GM21447 (cell line): ENCODE results near the gene MT1E.
A peak's percentile ranks its signal among the peaks of the same experiment; 100 is the strongest.
"Not testable (repeated sequence)": the region's sequence is repeated elsewhere in the genome, so short reads cannot be mapped to it uniquely, and the experiment has no call there.

Experiments used
- ATAC-seq: cut with Tn5 transposase; IDR thresholded peaks from one replicate; pipeline ENCODE4 v1.9.1; 2021; ENCODE audit not compliant: unreplicated experiment

MT1E gene

DNA sequence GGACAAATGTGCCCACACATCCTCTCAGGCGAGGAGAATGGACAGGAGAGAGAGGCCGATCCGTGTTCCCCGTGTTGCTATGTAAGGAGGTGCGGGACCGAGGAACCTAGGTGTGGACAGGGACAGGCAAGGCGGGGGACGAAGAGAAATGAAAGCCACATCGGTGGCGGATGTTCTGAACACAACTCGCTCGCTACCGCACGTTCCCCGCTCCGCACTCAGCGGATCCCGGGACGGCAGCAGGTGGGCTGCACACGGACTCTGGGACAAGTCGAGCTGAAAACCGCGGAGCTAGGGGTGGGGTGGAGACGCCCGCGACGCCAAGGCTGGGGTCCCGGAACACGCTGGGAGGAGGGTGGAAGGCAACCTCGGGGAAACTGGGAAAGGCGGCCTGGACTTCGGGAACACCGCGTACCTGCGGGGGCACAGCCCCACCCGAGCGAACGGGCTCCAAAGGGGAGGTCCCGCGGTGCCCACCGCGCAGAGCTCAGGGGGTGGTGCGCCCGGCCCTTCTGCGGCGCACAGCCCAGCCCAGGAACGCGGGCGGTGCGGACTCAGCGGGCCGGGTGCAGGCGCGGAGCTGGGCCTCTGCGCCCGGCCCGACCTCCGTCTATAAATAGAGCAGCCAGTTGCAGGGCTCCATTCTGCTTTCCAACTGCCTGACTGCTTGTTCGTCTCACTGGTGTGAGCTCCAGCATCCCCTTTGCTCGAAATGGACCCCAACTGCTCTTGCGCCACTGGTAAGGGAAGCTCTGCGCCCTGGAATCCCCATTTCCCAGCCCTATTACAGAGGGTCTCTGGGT is at the start of gene MT1E:
Gene MT1E (plus strand): TSS at position 642 of the 803 bp plus-strand sequence. CDS start 71 bp downstream, at position 713.
- no peak for ATAC-seq

DNA sequence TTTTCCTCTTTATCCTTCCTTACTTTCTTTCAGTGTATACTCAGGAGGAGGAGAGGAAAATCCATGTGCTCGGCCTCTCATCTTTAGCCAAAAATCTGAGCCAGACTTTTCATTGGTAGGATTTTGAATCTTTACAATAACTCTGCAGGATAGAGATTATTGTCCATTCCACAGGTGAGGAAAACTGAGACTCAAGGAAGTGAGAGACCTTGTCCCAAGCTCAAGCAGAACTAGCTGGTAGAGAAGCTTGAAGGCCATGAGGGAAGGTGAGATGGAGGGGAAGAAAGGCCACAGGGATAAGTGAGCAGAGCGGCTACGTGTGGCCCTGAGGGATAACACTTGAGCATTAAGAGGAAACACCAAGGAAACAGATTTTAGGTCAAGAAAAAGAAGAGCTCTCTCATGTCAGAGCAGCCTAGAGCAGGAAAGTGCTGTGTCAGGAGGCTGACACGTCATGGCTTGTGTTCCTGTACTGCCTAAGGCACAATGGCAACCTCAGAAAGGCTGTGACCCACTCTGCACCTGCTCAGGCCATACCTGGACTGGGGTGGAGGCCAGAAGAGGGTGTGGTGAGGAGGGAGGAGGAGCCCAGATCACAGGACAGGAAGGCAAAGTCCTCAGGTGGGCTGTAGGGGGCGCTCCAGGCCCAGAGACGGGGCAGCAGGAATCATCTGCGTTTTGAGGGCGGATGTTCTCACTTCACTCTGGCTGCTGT is 48.8 kb upstream of the MT1E start:
- ATAC-seq = peak; percentile 91

DNA sequence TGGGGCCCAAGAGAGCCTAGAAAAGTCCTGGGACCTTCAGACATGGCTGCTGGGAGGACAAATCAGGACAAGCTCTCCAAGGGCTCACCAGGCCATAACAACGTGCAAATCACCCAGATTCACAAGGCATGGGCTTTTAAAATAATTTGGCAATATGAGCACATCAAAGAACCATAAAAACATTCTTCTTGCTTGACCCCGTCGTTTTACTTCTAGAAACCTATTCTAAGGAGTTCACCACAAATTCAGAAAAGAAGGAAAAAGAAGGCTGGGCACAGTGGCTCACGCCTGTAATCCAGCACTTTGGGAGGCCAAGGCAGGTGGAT is 48.3 kb upstream of the MT1E start:
- no peak for ATAC-seq

DNA sequence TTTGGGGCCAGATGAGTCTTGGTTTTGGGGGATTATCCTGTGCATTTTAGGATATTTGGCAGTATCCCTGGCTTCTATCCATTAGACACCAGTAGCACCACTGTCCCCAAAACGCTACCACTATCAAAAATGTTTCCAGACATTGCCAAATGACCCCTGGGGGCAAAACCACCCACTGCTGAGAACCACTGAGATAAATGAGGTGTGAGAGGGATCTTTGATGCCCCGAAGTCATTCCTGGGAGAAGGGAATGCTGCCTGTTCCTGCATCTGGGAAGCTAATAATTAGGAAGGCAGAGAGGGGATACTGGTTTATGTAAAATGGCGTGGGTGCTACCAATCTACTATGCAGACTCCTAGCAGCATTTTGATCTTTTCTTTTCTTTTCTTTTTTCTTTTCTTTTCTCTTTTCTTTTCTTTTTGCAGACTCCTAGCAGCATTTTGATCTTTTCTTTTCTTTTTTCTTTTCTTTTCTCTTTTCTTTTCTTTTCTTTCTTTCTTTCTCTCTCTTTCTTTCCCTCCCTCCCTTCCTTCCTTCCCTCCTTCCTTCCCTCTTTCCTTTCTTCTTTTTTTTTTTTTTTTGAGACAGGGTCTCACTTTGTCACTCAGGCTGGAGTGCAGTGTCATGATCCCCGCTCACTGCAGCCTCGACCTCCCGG is 45.1 kb upstream of the MT1E start:
- no peak for ATAC-seq

DNA sequence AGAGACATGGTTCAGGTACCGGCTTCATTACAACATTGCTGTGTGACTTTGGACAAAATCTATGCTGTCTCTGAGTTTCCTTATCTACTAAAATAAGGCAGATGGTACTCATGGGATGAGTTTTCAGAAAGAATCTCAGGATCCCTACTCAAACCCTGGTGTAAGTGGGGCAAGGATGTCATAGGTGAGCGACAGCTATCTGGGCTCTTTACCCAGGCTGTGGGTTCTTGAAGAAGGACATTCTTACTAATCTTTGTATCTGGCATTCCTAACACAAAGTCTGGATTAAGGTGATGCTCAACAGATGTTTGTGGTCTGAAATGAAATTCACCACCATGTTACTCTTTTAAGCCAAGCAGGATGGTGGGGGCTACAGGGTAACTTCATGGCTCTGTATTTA is 42.7 kb upstream of the MT1E start:
- not testable (repeated sequence) for ATAC-seq

DNA sequence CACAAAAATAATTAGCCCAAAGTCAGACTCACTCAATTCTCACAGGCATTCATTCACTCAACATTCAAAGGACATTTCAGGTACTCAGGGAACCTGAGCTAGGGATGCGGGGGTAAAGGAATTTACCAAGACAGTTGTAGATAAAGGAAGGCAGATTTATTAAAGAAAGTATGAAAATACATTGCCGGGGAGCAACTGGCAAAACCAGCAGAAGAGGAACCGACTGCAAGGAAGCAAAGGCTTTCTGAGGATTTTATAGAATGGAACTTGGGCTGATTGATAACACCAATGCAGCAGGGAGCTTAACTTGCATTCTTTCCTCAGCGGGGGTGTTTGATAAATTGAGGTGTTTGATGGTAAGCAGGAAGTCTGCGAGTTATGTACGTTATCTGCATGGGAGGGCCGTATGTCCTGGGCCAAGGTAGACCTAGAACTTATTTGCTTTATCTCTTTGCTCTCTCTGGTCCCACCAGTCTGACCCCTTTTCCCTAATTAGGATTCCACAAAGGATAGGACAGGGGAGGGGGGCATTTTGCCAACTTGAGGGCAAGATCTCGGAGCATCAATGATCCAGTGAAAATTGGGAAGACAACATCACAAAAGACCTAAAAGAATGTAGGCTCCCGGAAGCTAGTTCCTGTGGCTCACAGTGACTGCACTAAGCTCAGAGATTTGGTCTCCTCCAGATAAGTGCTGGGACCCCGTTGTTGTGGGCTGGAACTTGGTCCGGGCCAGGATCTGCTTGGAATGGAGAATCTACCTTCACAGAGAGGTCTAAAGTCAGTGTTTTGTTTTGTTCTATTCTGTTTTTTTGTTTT is 42.0 kb upstream of the MT1E start:
- ATAC-seq = no peak

DNA sequence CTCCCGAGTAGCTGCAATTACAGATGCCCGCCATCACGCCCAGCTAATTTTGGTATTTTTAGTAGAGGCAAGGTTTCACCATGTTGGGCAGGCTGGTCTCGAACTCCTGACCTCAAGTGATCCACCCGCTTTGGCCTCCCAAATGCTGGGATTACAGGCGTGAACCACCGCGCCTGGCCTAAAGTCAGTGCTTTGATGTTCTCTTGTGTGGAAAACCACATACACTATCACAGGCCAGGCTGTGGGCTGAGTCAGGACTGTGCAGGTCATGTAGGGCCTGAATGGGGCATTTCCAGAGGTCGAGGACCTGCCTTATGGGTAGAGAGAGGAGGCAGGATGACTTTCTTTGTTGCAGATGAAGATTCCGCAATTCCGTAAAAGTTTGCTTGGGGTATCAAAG is 41.3 kb upstream of the MT1E start:
- ATAC-seq = no peak

DNA sequence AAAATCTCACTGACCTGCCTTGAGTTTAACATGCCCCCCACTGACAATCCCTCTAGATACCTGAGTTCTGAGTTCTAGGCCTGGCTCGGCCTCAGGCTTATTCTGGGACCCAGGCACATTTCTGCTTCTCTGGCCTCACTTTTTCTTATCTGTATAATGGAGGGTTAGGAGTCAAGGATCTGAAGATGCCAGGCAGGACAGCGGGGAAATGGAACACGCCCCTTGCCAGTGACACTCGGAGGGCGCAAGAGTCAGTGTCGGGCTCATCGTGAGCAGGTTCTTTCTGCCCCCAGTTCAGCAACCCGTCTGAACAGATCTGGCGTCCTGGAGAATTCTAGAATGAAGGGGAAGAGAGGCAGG is 36.8 kb upstream of the MT1E start:
- ATAC-seq = no peak

DNA sequence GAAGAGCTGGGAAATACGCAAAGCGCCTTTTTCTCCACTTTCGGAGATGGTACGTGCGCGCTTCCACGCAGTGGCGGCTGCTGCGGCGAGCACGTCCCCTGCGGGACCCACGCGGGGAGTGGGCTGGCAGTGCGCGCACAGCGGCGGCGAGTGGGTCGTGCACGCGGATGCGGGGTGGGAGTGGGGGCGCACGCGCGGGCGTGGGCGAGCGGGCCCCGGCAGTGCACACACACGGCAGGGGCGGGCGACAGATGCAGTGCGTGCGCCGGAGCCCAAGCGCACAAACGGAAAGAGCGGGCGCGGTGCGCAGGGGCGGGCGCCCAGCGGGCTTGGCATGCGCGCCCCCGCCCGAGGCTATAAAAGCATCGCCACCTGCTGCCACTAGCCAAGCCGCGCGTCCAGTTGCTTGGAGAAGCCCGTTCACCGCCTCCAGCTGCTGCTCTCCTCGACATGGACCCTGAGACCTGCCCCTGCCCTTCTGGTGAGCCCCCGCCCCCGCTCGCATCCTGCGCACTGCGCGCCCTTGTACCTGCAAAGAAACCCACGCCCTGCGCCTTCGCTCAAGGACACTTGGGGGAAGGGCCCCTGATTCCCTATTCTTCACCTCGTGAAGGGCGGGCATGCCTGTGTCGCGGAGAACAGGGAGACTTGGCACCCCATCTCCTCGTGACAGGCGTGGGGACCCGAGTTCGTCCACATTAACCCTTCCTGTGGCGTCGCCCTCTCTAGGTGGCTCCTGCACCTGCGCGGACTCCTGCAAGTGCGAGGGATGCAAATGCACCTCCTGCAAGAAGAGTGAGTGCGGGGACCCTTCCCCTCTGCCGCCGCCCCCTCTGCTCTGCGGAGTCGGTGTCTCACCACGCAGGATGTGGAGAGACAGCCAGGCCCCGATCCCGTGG is 36.2 kb upstream of the MT1E start, which contains the start of gene MT3:
Gene MT3 (plus strand): TSS at position 388 of the 899 bp plus-strand sequence. CDS start 63 bp downstream, at position 451.
- ATAC-seq = no peak

DNA sequence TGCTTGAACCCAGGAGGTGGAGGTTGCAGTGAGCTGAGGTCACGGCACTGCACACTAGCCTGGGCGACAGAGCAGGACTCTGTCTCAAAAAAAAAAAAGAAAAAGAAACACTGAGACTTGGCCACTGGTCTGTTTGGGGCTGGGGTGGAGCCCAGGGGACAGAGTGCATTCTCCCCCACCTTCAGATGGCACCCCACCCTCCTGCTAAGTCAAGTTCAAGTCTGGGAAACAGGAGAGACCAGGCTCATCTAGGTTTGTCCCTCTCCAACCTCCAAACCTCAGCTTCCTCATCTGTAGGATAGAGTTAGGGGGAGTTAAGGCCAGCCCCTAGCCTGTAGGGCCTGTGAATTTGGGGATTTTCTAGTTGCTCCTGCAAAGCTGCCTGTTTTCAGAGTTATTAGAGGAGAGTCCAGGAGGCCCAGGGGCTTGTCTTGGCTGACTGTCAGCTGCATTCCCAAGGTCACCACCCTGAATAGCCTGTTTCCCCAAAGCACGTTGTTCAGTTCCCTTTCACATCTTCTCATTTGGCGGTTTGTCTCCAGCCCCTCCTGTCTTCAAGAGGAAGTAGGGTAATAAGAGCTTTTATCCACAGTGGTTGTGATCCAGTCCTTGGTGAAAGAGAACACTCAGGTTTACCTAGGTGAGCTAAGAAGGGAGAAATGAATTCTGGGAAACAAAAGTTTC is 34.1 kb upstream of the MT1E start:
- ATAC-seq = no peak

DNA sequence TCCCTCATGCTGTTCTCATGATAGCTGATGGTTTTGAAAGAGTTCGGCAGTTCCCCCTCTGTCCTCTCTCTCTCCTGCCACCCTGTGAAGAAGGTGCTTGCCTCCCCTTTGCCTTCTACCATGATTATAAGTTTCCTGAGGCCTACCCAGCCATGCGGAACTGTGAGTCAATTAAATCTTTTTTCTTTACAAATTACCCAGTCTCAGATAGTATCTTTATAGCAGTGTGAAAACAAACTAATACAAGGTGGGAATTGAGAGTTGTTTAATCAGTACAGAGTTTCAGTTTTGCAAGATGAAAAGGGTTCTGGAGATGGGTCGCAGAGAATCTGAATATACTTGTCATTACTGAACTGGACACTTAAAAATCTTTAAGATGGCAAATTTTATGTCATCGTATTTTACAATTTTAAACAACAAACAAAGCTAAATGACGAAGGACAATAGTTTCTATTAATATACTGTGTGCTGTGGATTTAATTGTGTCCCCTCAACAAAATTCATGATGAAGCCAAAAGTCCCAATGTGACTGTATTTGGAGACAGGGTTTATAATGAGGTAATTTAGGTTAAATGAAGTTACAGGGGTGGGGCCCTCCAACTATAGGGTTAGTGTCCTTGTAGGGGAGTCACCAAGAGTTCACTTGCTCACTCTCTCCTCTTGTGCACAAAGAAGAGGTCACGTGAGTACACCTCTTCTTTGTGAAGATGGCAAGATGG is 31.8 kb upstream of the MT1E start:
- no peak for ATAC-seq

DNA sequence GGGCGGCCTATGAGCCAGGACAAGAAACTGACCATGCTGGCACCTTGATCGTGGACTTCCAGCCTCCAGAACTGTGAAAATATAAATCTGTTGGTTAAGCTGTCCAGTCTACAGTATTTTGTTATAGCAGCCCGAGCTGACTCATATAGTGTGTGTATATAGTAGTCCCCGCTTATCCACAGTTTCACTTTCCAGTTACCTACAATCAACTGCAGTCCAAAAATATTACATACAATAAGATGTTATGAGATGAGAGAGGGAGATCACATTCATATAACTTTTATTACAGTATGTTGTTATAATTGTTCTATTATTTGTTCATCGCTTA is 31.3 kb upstream of the MT1E start:
- ATAC-seq = no peak

DNA sequence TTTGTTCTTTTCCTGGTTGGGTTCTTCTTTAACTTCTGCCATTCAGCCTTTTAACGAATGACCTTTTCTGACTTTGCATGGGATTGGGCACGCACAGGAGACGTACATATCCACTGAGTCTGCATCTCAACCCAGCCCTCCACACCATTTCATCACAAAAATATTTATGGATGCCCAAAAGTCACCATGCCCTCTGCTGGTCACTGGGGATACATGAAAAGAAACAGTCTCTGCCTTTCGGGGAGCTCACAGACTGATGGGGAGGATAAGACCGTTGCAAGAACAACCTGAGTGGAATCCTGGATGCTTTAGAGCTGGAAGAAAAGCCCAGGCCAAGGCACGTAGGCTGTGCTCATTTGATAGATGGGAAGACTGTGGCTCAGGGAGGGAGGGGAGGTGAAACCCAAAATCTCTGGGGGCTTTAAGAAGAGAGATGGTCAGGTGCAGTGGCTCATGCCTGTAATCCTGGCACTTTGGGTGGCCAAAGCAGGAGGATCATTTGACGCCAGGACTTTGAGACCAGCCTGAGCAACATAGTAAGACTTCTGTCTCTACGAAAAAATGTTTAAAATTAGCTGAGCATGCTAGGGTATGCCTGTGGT is 25.1 kb upstream of the MT1E start:
- no peak for ATAC-seq

DNA sequence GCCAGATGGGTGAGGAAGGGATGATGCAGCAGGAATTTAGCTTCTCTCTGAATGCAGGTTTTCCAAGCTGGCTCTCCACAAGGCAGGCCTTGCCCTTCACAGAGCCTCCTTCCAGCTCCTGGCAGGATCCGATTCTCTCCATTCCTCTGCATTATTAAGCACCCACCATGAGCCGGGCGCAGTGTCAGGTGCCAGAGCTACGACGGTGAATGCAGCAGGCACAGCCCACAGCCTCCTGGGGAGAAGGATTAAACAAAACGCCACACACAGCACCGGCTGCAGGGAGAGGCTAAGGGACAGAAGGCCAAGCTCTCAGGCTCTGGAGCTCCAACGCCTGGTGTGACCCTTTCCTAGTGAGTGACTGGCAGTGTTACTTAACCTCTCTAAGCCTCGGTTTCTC is 24.3 kb upstream of the MT1E start:
- ATAC-seq = no peak

DNA sequence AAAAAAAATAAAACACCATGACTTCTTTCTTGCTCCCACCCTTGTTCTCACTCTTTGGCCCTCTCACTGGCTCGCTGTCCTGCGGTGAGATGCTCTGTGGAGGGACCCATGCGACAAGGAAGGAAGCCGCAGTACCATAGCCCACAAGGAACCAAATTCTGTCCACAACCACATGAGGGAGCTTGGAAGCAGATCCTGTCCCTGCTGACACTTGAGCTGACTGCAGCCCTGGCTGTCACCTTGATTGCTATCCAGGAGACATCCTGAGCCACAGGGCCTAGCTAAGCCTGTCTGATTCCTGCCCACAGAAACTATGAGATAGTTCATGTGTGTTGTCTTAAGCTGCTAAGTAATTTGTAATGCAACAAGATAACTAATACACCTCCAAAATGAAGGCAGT is 22.0 kb upstream of the MT1E start:
- no peak for ATAC-seq

DNA sequence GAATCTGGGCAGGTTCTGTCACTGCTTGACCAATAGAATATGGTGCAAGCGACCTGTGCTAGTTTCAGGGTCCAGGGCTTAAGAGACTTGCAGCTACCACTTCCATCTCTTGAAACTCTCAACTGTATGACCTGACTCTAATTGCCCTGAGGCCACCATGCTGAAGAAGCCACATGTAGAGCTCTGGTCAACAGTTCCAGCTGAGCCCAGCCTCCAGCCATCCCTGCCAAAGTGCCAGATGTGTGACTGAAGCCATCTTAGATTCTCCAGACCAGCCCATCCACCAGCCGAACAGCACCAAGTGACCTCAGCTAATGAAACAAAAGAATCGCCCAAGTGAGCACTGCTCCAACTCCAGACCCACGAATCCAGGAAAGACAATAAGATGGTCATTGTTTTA is 20.6 kb upstream of the MT1E start:
- ATAC-seq = no peak

DNA sequence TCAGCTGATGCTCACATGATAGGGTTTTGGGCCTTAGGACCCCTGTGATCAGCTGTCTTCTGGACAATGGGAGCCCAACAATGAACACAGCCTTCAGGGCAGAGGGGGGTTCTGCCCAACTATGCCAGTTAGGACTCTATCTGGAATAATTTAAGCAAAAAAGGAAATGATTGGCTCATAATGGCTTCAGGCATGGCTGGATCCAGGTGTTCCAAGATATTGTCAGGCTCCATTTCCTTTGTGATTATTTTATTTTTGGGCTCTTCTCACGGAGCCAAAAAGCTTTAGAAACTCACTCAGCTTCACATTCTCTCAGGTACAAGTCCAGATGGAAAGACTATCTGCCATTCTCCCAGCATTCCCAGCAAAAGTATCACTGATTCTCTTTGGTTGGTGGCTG is 20.1 kb upstream of the MT1E start:
- ATAC-seq = no peak

DNA sequence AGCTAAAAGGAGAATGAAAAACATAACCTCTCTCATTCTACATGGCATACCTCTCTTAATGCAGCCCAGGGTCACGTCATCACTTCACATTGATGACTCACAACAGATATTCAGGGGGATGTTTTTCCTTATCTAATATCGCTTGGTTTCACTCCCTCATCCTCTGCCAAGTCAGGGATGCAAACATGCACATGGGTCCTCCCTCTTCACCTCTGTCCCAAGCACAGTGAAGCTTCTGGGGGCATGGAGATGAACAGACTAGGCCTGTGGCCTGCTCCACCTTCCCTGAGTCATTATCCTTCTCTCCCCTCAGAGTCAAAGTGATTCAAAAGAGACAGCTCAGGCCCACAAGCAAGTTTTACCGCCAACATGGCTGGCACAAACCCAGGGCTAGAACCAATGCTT is 19.5 kb upstream of the MT1E start:
- no peak for ATAC-seq
